ENCODE results near the gene SAP30BP. TPM values are rescaled to one million over a fixed set of nuclear protein-coding genes. Genes with fewer than 3 reads are reported as not detected.
A peak's percentile ranks its signal among the peaks of the same experiment; 100 is the strongest.

Gene SAP30BP
- 68.5 TPM for polyA plus RNA-seq (2013, experiment 1 of 2)
- polyA plus RNA-seq (2013, experiment 2 of 2), result 71.8 TPM

DNA sequence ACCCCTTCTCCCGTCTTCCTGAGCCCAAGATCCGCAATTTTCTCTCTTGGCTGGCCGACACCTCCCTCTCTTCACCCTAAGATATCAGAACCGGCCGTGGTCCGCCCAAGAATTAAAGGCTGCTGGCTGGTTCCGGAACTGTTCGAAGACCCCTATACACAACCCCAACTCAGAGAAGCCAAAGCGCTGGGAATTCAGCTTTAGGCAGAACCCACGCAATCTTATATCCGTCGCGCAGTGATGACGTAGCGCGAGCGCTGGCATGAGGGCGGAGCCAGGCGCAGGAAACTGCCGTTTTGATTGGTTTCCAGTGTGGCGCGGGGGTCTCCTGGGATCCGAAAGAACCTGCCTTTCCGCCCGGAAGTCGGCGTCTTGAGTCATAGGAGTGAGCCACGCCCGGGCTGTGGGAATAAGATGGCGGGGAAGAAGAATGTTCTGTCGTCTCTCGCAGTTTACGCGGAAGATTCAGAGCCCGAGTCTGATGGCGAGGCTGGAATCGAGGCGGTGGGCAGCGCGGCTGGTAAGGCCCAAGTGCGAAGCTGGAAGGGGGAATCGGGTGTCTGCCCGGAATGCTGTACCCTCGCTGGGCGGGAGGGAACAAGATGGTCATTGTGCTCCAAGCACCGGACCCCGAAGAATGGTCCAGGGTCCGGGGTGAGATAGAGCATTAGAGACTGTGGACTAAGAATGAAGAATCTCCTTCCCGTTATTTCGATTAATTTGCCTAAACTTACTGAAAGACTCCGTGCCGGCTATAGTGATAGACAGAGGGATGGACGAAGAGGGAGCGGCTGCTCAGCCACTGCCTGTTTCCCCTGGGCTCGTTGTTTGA is at the start of gene SAP30BP, which contains the start of gene RECQL5:
SAP30BP (plus strand) TSS at position 380 of the 832 bp plus-strand sequence; CDS start at position 415, 35 bp downstream.
RECQL5 (minus strand) TSS at position 196 of the 832 bp plus-strand sequence. CDS start 597 bp downstream, outside the sequence.
- Histone ChIP-seq H3K79me1 (replicated peaks; ENCODE audit: low read length, poor library complexity, severe bottlenecking) (peaks cover 21% of the 10 kb centered on the region), H3K27ac (ENCODE audit: low read length, poor library complexity, severe bottlenecking) (peak within 1 kb of the TSS; percentile 70), H3K18ac (ENCODE audit: low read depth in 1 of 2, low read length in 2 of 2) (peak within 1 kb of the TSS; percentile 88 to 97), H3K4me3 (ENCODE audit: insufficient read depth in 1 of 2, low read depth in 1 of 2, low read length in 2 of 2) (peak within 1 kb of the TSS; percentile 98 to 99), H3K4me2 (ENCODE audit: low read length, poor library complexity, severe bottlenecking) (peak within 1 kb of the TSS; percentile 97), H3K9me3 (ENCODE audit: control insufficient read depth, low read length) (no peaks in the 10 kb centered on the region), H4K8ac (ENCODE audit: low read length) (peak within 1 kb of the TSS; percentile 92), H3K23ac (ENCODE audit: low read length in 2 of 2) (peak within 1 kb of the TSS in 1 of 2 experiments; percentile 97), H2AFZ (ENCODE audit: low read depth, low read length) (peak within 1 kb of the TSS; percentile 84), H3K14ac (ENCODE audit: low read length in 2 of 2) (peak within 1 kb of the TSS in 1 of 2 experiments; percentile 99), H3K9ac (ENCODE audit: low read length) (peak within 1 kb of the TSS; percentile 99), H2BK120ac (ENCODE audit: low read depth, low read length) (peak within 1 kb of the TSS; percentile 54), H3K27me3 (ENCODE audit: control insufficient read depth in 1 of 2, insufficient read depth in 1 of 2, low read length in 2 of 2) (no peaks in the 10 kb centered on the region), H3K36me3 (ENCODE audit: control insufficient read depth in 1 of 2, insufficient read depth in 2 of 2, low read depth in 1 of 2, low read length in 2 of 2) (peaks cover 31 to 59% of the 10 kb centered on the region in 2 experiments), H3K4me1 (ENCODE audit: control insufficient read depth, insufficient read depth, low read depth, low read length) (peaks cover 9% of the 10 kb centered on the region), H2BK15ac (ENCODE audit: low read depth, poor library complexity, severe bottlenecking) (no peak within 1 kb of the TSS), H2BK12ac (ENCODE audit: low read length in 2 of 2) (no peak within 1 kb of the TSS), H2AK5ac (ENCODE audit: low read length, severe bottlenecking) (peak within 1 kb of the TSS; percentile 79), H3K4ac (ENCODE audit: low read depth in 1 of 2, low read length in 2 of 2) (peak within 1 kb of the TSS; percentile 83 to 100), H4K91ac (ENCODE audit: low read length) (peak within 1 kb of the TSS; percentile 60), H2BK5ac (ENCODE audit: low read depth, low read length, poor library complexity, severe bottlenecking) (peak within 1 kb of the TSS; percentile 87)
- peak; percentile 98 for DNase-seq
- 0% methylated on average over 50 of the region's 55 CpGs for WGBS

GRCh38 chr17:75617675-75618074 is 49.5 kb upstream of the SAP30BP start:
- peaks cover 26 to 50% of the 10 kb centered on the region in 2 experiments for H3K27me3 ChIP-seq (ENCODE audit: control insufficient read depth in 1 of 2, insufficient read depth in 1 of 2, low read length in 2 of 2)
- no peak overlapping the region for H2BK12ac ChIP-seq (ENCODE audit: low read length in 2 of 2)
- WGBS, result 100% methylated on average over 5 of the region's 11 CpGs
- H3K27ac ChIP-seq (ENCODE audit: low read length, poor library complexity, severe bottlenecking), result no peak overlapping the region
- no peak overlapping the region for H3K4me2 ChIP-seq (ENCODE audit: low read length, poor library complexity, severe bottlenecking)
- H3K18ac ChIP-seq (ENCODE audit: low read depth in 1 of 2, low read length in 2 of 2), result no peak overlapping the region
- H3K36me3 ChIP-seq (ENCODE audit: control insufficient read depth in 1 of 2, insufficient read depth in 2 of 2, low read depth in 1 of 2, low read length in 2 of 2), result peaks cover 0 to 6% of the 10 kb centered on the region in 2 experiments
- no peak overlapping the region for H2BK5ac ChIP-seq (ENCODE audit: low read depth, low read length, poor library complexity, severe bottlenecking)
- H4K8ac ChIP-seq (ENCODE audit: low read length), result no peak overlapping the region
- H2BK15ac ChIP-seq (ENCODE audit: low read depth, poor library complexity, severe bottlenecking), result no peak overlapping the region
- H3K4me3 ChIP-seq (ENCODE audit: insufficient read depth in 1 of 2, low read depth in 1 of 2, low read length in 2 of 2), result no peak overlapping the region
- no peaks in the 10 kb centered on the region for H3K79me1 ChIP-seq (replicated peaks; ENCODE audit: low read length, poor library complexity, severe bottlenecking)
- H3K4me1 ChIP-seq (ENCODE audit: control insufficient read depth, insufficient read depth, low read depth, low read length), result peaks cover 3% of the 10 kb centered on the region
- peak overlapping the region; percentile 3 for H4K91ac ChIP-seq (ENCODE audit: low read length)
- H3K14ac ChIP-seq (ENCODE audit: low read length in 2 of 2), result no peak overlapping the region
- H3K23ac ChIP-seq (ENCODE audit: low read length in 2 of 2), result no peak overlapping the region
- no peak for DNase-seq
- H3K4ac ChIP-seq (ENCODE audit: low read depth in 1 of 2, low read length in 2 of 2), result no peak overlapping the region
- H2AK5ac ChIP-seq (ENCODE audit: low read length, severe bottlenecking), result no peak overlapping the region
- no peaks in the 10 kb centered on the region for H3K9me3 ChIP-seq (ENCODE audit: control insufficient read depth, low read length)
- H2BK120ac ChIP-seq (ENCODE audit: low read depth, low read length), result no peak overlapping the region
- H3K9ac ChIP-seq (ENCODE audit: low read length), result no peak overlapping the region
- no peak overlapping the region for H2AFZ ChIP-seq (ENCODE audit: low read depth, low read length)

- Histone ChIP-seq H4K91ac (ENCODE audit: low read length) (no peak overlapping the region), H3K18ac (ENCODE audit: low read depth in 1 of 2, low read length in 2 of 2) (no peak overlapping the region), H2BK120ac (ENCODE audit: low read depth, low read length) (no peak overlapping the region), H2AK5ac (ENCODE audit: low read length, severe bottlenecking) (no peak overlapping the region), H3K27me3 (ENCODE audit: control insufficient read depth in 1 of 2, insufficient read depth in 1 of 2, low read length in 2 of 2) (peaks cover 26 to 50% of the 10 kb centered on the region in 2 experiments), H2BK15ac (ENCODE audit: low read depth, poor library complexity, severe bottlenecking) (no peak overlapping the region), H2AFZ (ENCODE audit: low read depth, low read length) (no peak overlapping the region), H4K8ac (ENCODE audit: low read length) (no peak overlapping the region), H2BK12ac (ENCODE audit: low read length in 2 of 2) (no peak overlapping the region), H3K27ac (ENCODE audit: low read length, poor library complexity, severe bottlenecking) (no peak overlapping the region), H3K36me3 (ENCODE audit: control insufficient read depth in 1 of 2, insufficient read depth in 2 of 2, low read depth in 1 of 2, low read length in 2 of 2) (peaks cover 0 to 1% of the 10 kb centered on the region in 2 experiments), H3K4ac (ENCODE audit: low read depth in 1 of 2, low read length in 2 of 2) (no peak overlapping the region), H3K9ac (ENCODE audit: low read length) (no peak overlapping the region), H3K4me1 (ENCODE audit: control insufficient read depth, insufficient read depth, low read depth, low read length) (peaks cover 12% of the 10 kb centered on the region), H3K79me1 (replicated peaks; ENCODE audit: low read length, poor library complexity, severe bottlenecking) (no peaks in the 10 kb centered on the region), H3K4me2 (ENCODE audit: low read length, poor library complexity, severe bottlenecking) (no peak overlapping the region), H3K23ac (ENCODE audit: low read length in 2 of 2) (no peak overlapping the region), H3K14ac (ENCODE audit: low read length in 2 of 2) (no peak overlapping the region), H2BK5ac (ENCODE audit: low read depth, low read length, poor library complexity, severe bottlenecking) (no peak overlapping the region), H3K9me3 (ENCODE audit: control insufficient read depth, low read length) (no peaks in the 10 kb centered on the region), H3K4me3 (ENCODE audit: insufficient read depth in 1 of 2, low read depth in 1 of 2, low read length in 2 of 2) (no peak overlapping the region)
- peak; percentile 42 for DNase-seq
- WGBS, result 85% methylated on average over 35 of the region's 36 CpGs
Observed at GRCh38 chr17:75619506-75620431, 47.4 kb upstream of the SAP30BP start.

All from mesenchymal stem cell (in vitro differentiated cells and primary cell).